Measurements from ENCODE around the gene RBSN. TPM values are rescaled to one million over a fixed set of nuclear protein-coding genes. Genes with fewer than 3 reads are reported as not detected.

RBSN gene
- total RNA-seq, 2 experiments from 2014 or later, result 20.5 to 22.9 TPM

GRCh38 chr3:15094187-15094875 is 4.6 kb downstream of the RBSN start:
- Mint-ChIP-seq H3K4me3 (no peak overlapping the region), H3K27ac (no peak overlapping the region), H3K27me3 (no peaks in the 10 kb centered on the region), H3K36me3 (ENCODE audit: low read depth) (peaks cover 52% of the 10 kb centered on the region), H3K4me1 (peaks cover 29% of the 10 kb centered on the region), H3K9me3 (no peaks in the 10 kb centered on the region)
- ChIA-PET POLR2A (interaction anchor here (1.1 kb wide), 1 partner anchor 16 kb away, joined by 3 read pairs; no protein-coding TSS in a partner anchor), CTCF (interaction anchor here (1.2 to 2.0 kb wide), 2 partner anchors 14 to 109 kb away, joined by 3 to 7 read pairs; no protein-coding TSS in a partner anchor)
- no peak for DNase-seq

GRCh38 chr3:15092686-15093085 is 6.3 kb downstream of the RBSN start:
- Mint-ChIP-seq H3K27ac (no peak overlapping the region), H3K4me1 (peaks cover 19% of the 10 kb centered on the region), H3K9me3 (no peaks in the 10 kb centered on the region), H3K36me3 (ENCODE audit: low read depth) (peaks cover 46% of the 10 kb centered on the region), H3K27me3 (no peaks in the 10 kb centered on the region), H3K4me3 (no peak overlapping the region)
- POLR2A ChIA-PET, result interaction anchor here (0.7 kb wide), 1 partner anchor 13 kb away, joined by 3 read pairs; no protein-coding TSS in a partner anchor
- CTCF ChIA-PET, result no interaction called here
- no peak for DNase-seq

GRCh38 chr3:15091575-15091974 is 7.4 kb downstream of the RBSN start:
- H3K9me3 Mint-ChIP-seq, result no peaks in the 10 kb centered on the region
- ChIA-PET CTCF (interaction anchor here (0.6 kb wide), 1 partner anchor 169 kb away, joined by 3 read pairs; no protein-coding TSS in a partner anchor), POLR2A (no interaction called here)

GRCh38 chr3:15089201-15089600 is 9.7 kb downstream of the RBSN start:
- Mint-ChIP-seq H3K27me3 (no peaks in the 10 kb centered on the region), H3K27ac (no peak overlapping the region), H3K4me3 (no peak overlapping the region), H3K9me3 (no peaks in the 10 kb centered on the region), H3K36me3 (ENCODE audit: low read depth) (peaks cover 37% of the 10 kb centered on the region), H3K4me1 (peaks cover 2% of the 10 kb centered on the region)
- CTCF ChIA-PET, result no interaction called here
- no peak for DNase-seq
- POLR2A ChIA-PET, result no interaction called here

More at GRCh38 chr3:15091575-15091974, 7.4 kb downstream of the RBSN start:
- Mint-ChIP-seq H3K27ac (no peak overlapping the region), H3K36me3 (ENCODE audit: low read depth) (peaks cover 46% of the 10 kb centered on the region), H3K4me1 (peaks cover 12% of the 10 kb centered on the region), H3K27me3 (no peaks in the 10 kb centered on the region), H3K4me3 (no peak overlapping the region)
- no peak for DNase-seq

GRCh38 chr3:15086699-15087098 is 12.2 kb downstream of the RBSN start:
- Mint-ChIP-seq H3K27ac (no peak overlapping the region), H3K36me3 (ENCODE audit: low read depth) (peaks cover 42% of the 10 kb centered on the region), H3K9me3 (no peaks in the 10 kb centered on the region), H3K27me3 (no peaks in the 10 kb centered on the region), H3K4me3 (no peak overlapping the region), H3K4me1 (peaks cover 13% of the 10 kb centered on the region)
- no peak for DNase-seq
- CTCF ChIA-PET, result interaction anchor here (1.0 kb wide), 1 partner anchor 10 kb away, joined by 3 read pairs; no protein-coding TSS in a partner anchor
- POLR2A ChIA-PET, result no interaction called here

- H3K27me3 Mint-ChIP-seq, result no peaks in the 10 kb centered on the region
- H3K4me3 Mint-ChIP-seq, result no peak overlapping the region
- peaks cover 44% of the 10 kb centered on the region for H3K36me3 Mint-ChIP-seq (ENCODE audit: low read depth)
- H3K27ac Mint-ChIP-seq, result no peak overlapping the region
- ChIA-PET POLR2A (no interaction called here), CTCF (interaction anchor here (0.7 to 1.0 kb wide), 2 partner anchors 9 to 21 kb away, joined by 3 read pairs; partner anchors contain the start of gene MRPS25)
- DNase-seq, result no peak
- peaks cover 15% of the 10 kb centered on the region for H3K4me1 Mint-ChIP-seq
- no peaks in the 10 kb centered on the region for H3K9me3 Mint-ChIP-seq
Measured at GRCh38 chr3:15086263-15086662, 12.7 kb downstream of the RBSN start.

GRCh38 chr3:15083252-15083651 is 15.7 kb downstream of the RBSN start:
- ChIA-PET POLR2A (no interaction called here), CTCF (no interaction called here)
- Mint-ChIP-seq H3K9me3 (no peaks in the 10 kb centered on the region), H3K4me1 (peaks cover 15% of the 10 kb centered on the region), H3K27ac (no peak overlapping the region), H3K4me3 (no peak overlapping the region), H3K27me3 (no peaks in the 10 kb centered on the region), H3K36me3 (ENCODE audit: low read depth) (peaks cover 49% of the 10 kb centered on the region)
- no peak for DNase-seq

- peaks cover 60% of the 10 kb centered on the region for H3K36me3 Mint-ChIP-seq (ENCODE audit: low read depth)
- POLR2A ChIA-PET, result no interaction called here
- no peak overlapping the region for H3K27ac Mint-ChIP-seq
Measured at GRCh38 chr3:15081960-15082664, 16.8 kb downstream of the RBSN start.

GRCh38 chr3:15079091-15079490 is 19.9 kb downstream of the RBSN start:
- Mint-ChIP-seq H3K36me3 (ENCODE audit: low read depth) (peaks cover 68% of the 10 kb centered on the region), H3K9me3 (no peaks in the 10 kb centered on the region), H3K4me3 (no peak overlapping the region), H3K27me3 (no peaks in the 10 kb centered on the region), H3K4me1 (peaks cover 15% of the 10 kb centered on the region), H3K27ac (no peak overlapping the region)
- CTCF ChIA-PET, result no interaction called here
- POLR2A ChIA-PET, result no interaction called here
- DNase-seq, result no peak

More at GRCh38 chr3:15081960-15082664, 16.8 kb downstream of the RBSN start:
- H3K9me3 Mint-ChIP-seq, result no peaks in the 10 kb centered on the region
- H3K4me3 Mint-ChIP-seq, result no peak overlapping the region
- DNase-seq, result no peak
- no peaks in the 10 kb centered on the region for H3K27me3 Mint-ChIP-seq
- peaks cover 15% of the 10 kb centered on the region for H3K4me1 Mint-ChIP-seq
- CTCF ChIA-PET, result interaction anchor here (0.6 to 1.1 kb wide), 2 partner anchors 58 to 159 kb away, joined by 3 read pairs; no protein-coding TSS in a partner anchor

- ChIA-PET CTCF (interaction anchor here (1.0 kb wide), 2 partner anchors 10 kb away, joined by 3 read pairs; partner anchors contain the start of gene MRPS25), POLR2A (no interaction called here)
Measured at GRCh38 chr3:15074500-15074899, 24.4 kb downstream of the RBSN start.

GRCh38 chr3:15071699-15072098 is 27.2 kb downstream of the RBSN start:
- POLR2A ChIA-PET, result no interaction called here
- no peak for DNase-seq
- CTCF ChIA-PET, result interaction anchor here (1.0 kb wide), 1 partner anchor 9 kb away, joined by 3 read pairs; no protein-coding TSS in a partner anchor
- Mint-ChIP-seq H3K4me1 (peaks cover 6% of the 10 kb centered on the region), H3K27me3 (no peaks in the 10 kb centered on the region), H3K9me3 (no peaks in the 10 kb centered on the region), H3K4me3 (no peak overlapping the region), H3K27ac (no peak overlapping the region), H3K36me3 (ENCODE audit: low read depth) (peaks cover 42% of the 10 kb centered on the region)

More at GRCh38 chr3:15074500-15074899, 24.4 kb downstream of the RBSN start:
- Mint-ChIP-seq H3K4me1 (peaks cover 6% of the 10 kb centered on the region), H3K9me3 (no peaks in the 10 kb centered on the region), H3K4me3 (no peak overlapping the region), H3K27ac (no peak overlapping the region), H3K27me3 (no peaks in the 10 kb centered on the region), H3K36me3 (ENCODE audit: low read depth) (peaks cover 57% of the 10 kb centered on the region)
- no peak for DNase-seq

GRCh38 chr3:15069441-15069840 is 29.5 kb downstream of the RBSN start:
- Mint-ChIP-seq H3K27me3 (no peaks in the 10 kb centered on the region), H3K9me3 (no peaks in the 10 kb centered on the region), H3K36me3 (ENCODE audit: low read depth) (peaks cover 25% of the 10 kb centered on the region), H3K4me3 (no peak overlapping the region), H3K4me1 (peaks cover 13% of the 10 kb centered on the region), H3K27ac (no peak overlapping the region)
- ChIA-PET CTCF (interaction anchor here (1.6 kb wide), 1 partner anchor 18 kb away, joined by 4 read pairs; no protein-coding TSS in a partner anchor), POLR2A (no interaction called here)
- DNase-seq, result no peak

GRCh38 chr3:15066467-15066866 is 32.5 kb downstream of the RBSN start:
- H3K27me3 Mint-ChIP-seq, result no peaks in the 10 kb centered on the region
- DNase-seq, result no peak
- H3K9me3 Mint-ChIP-seq, result no peaks in the 10 kb centered on the region
- no peak overlapping the region for H3K27ac Mint-ChIP-seq
- ChIA-PET CTCF (interaction anchor here (0.6 to 0.8 kb wide), 2 partner anchors 15 to 817 kb away, joined by 3 read pairs; no protein-coding TSS in a partner anchor), POLR2A (no interaction called here)
- H3K4me1 Mint-ChIP-seq, result peaks cover 23% of the 10 kb centered on the region
- H3K36me3 Mint-ChIP-seq (ENCODE audit: low read depth), result peaks cover 17% of the 10 kb centered on the region
- H3K4me3 Mint-ChIP-seq, result no peak overlapping the region
